HL-60 (cell line): ENCODE results near the gene POC1B.

Experiments used
- POLR2AphosphoS5 ChIP-seq: IDR thresholded peaks from 2 replicates; pipeline ENCODE4 v1.6.1; 2012; ENCODE audit warnings: low read depth
- REST ChIP-seq: IDR thresholded peaks from 2 replicates; pipeline ENCODE4 v1.6.1; 2012; ENCODE audit warnings: low read depth; ENCODE audit not compliant: insufficient replicate concordance
- SPI1 ChIP-seq: IDR thresholded peaks from 2 replicates; pipeline ENCODE4 v1.6.1; 2012; ENCODE audit warnings: low read depth, mild to moderate bottlenecking, borderline replicate concordance
- TF ChIP-seq, protein P1 (sequence below): IDR thresholded peaks from one replicate; pipeline ENCODE4 v1.5.1; 2011; ENCODE audit warnings: low read length, control low read depth, inconsistent platforms; ENCODE audit not compliant: insufficient read depth

GRCh38 chr12:89456565-89456964 lies 69.3 kb downstream of the POC1B start:
- TF ChIP-seq, protein P1, sequence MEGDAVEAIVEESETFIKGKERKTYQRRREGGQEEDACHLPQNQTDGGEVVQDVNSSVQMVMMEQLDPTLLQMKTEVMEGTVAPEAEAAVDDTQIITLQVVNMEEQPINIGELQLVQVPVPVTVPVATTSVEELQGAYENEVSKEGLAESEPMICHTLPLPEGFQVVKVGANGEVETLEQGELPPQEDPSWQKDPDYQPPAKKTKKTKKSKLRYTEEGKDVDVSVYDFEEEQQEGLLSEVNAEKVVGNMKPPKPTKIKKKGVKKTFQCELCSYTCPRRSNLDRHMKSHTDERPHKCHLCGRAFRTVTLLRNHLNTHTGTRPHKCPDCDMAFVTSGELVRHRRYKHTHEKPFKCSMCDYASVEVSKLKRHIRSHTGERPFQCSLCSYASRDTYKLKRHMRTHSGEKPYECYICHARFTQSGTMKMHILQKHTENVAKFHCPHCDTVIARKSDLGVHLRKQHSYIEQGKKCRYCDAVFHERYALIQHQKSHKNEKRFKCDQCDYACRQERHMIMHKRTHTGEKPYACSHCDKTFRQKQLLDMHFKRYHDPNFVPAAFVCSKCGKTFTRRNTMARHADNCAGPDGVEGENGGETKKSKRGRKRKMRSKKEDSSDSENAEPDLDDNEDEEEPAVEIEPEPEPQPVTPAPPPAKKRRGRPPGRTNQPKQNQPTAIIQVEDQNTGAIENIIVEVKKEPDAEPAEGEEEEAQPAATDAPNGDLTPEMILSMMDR: no peak
- TF ChIP-seq POLR2AphosphoS5 (no peak), REST (no peak), SPI1 (no peak)
